ENCODE results near the gene GPSM1.

Gene GPSM1

GRCh38 chr9:136304456-136304855 lies 22.9 kb upstream of the GPSM1 start:
- DNase-seq (ENCODE audit: low read depth in 2 of 2) = no peak

GRCh38 chr9:136304981-136305380 lies 22.4 kb upstream of the GPSM1 start:
- DNase-seq (ENCODE audit: low read depth in 2 of 2) = no peak

DNA sequence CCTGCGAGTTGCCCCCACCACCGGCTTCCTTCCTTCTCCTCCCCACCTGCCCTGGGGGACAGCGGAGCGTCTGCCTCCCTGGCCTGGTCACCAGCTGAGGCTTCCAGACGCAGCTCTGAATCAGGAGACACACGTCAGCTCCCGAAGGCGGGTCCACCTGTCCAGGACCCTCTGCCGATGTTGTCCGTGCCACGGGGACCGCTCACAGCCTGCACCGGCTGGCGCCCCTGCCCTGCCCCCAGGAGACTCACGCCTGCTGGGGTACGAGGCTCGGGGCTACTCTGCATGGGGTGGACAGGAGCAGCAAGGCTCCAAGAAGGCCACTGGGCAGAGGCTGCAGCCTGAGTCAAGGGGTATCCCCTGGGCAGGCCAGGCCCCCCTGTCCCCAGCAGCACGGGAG lies 21.5 kb upstream of the GPSM1 start:
- no peak for DNase-seq (ENCODE audit: low read depth in 2 of 2)

GRCh38 chr9:136306211-136307208 lies 20.8 kb upstream of the GPSM1 start:
- no peak for DNase-seq (ENCODE audit: low read depth in 2 of 2)

- no peak for DNase-seq (ENCODE audit: low read depth in 2 of 2)
Measured at GRCh38 chr9:136307215-136307750, 20.1 kb upstream of the GPSM1 start.

DNA sequence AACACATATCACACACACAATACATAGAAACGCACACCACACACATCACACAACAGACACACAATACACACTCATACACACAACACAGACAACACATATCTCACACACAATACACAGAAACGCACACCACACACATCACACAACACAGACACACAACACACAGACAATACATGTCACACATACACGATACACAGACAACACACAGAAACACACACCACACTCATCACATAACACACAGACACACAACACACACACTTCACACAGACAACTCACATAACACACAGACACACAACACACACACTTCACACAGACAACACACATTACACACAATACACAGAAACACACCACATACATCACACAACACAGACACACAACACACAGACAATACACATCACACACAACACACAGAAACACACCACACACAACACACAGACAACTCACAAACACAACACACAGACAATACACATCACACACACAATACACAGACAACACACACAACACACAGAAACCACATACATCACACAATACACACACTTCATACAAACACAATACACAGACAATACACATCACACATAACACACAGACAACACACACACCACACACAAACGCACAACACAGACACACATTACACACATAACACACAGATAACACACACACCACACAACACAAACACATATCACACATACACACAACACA lies 19.2 kb upstream of the GPSM1 start:
- DNase-seq (ENCODE audit: low read depth in 2 of 2) = no peak

DNA sequence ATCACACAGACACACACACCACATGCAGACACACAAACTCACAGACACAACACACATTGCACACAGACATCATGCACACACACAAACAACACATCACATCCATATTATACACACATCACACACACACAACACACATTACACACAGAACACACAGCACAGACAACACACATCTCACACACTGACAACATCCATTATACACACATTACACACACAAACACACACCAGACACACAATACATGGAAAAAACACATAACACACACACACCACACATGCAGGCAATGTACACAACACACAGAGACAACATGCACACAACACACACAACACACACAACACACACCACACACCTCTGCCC lies 18.7 kb upstream of the GPSM1 start:
- no peak for DNase-seq (ENCODE audit: low read depth in 2 of 2)

DNA sequence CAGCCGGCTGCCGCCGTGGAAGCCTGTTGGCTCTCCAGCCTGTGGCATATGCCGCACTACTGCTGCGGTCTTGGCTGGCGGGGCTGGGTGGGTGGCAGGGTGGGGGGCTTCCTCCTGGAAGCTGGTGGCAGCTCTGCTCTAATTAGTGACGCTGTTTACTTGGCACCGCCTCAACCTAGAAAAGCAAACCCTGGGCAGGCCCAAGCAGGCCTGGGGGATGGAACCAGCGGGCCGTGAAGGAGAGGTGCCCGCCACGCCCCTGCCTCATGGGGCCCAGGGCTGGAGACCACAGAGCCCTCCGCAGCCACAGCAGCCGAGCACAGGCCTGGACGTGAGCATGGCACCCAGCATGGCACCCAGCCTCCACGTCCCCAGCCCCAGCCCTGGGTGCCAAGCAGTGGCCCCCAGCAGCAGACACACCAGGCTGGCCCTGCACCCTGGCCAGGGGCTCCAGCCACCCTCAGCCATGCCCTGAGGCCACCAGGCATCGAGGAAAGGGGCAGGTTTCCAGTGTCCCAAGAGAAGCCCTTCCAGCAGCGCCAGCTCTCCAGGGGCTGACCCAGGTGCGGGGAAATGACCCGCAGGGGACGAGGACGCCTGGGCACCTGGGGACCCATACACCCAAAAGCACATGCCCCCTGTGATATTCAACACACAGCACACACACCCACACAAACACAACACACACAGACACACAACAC lies 18.1 kb upstream of the GPSM1 start:
- no peak for DNase-seq (ENCODE audit: low read depth in 2 of 2)

DNA sequence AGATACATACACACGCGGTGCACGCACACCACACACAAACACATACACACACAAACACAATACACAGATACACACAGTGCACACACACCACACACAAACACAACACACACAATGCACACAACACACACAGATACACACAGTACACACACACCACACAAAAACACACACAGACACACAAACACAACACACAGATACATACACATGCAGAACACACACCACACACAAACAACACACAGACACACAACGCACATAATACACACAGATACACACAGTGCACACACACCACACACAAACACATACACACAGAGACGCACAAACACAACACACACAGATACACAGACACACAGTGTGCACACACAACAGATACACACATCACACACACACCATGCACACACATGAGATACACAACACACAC lies 17.5 kb upstream of the GPSM1 start:
- DNase-seq (ENCODE audit: low read depth in 2 of 2) = no peak

- DNase-seq (ENCODE audit: low read depth in 2 of 2) = no peak
Measured at GRCh38 chr9:136310273-136311030, 16.9 kb upstream of the GPSM1 start.

- DNase-seq (ENCODE audit: low read depth in 2 of 2) = no peak
Measured at GRCh38 chr9:136311051-136312008, 16.0 kb upstream of the GPSM1 start.

GRCh38 chr9:136312009-136312375 lies 15.3 kb upstream of the GPSM1 start:
- no peak for DNase-seq (ENCODE audit: low read depth in 2 of 2)

GRCh38 chr9:136312436-136312835 lies 14.9 kb upstream of the GPSM1 start:
- DNase-seq (ENCODE audit: low read depth in 2 of 2) = no peak

GRCh38 chr9:136313111-136314055 lies 14.0 kb upstream of the GPSM1 start:
- DNase-seq (ENCODE audit: low read depth in 2 of 2) = no peak

DNA sequence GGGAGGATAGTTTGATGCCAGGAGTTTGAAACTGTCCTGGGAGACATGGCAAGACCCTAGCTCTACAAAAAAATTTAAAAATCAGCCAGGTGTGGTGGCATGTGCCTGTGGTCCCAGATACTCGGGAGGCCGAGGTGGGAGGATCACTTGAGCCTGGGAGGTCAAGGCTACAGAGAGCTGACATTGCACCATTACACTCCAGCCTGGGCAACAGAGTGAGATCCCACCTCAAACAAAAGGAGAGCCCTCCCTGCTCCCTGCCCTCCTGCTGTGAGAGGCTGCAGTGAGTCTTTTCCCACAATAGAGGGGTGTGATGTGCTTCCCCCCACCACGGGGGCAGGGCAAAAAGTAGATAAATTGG lies 13.3 kb upstream of the GPSM1 start:
- no peak for DNase-seq (ENCODE audit: low read depth in 2 of 2)

DNA sequence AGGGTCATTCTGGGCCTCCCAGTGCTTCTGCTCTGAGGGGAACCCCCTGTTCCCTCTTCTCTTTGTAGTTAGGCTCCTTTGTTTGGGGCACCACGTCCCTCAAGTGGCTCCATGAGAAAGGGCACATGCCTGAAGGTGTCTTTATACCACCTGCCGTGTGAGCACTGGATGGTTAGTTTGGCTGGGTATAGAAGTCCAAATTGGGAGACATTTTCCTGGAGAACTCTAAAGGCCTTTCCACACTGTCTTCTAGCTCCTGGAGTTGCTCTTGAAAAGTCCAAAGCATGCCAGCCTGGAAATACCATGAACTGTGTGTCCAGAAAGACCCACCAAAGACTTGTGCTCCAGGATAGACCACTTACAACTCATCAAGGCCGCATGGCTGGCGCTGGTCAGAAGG lies 12.4 kb upstream of the GPSM1 start:
- DNase-seq (ENCODE audit: low read depth in 2 of 2) = no peak

GRCh38 chr9:136316271-136316751 lies 11.0 kb upstream of the GPSM1 start:
- peak in 1 of 2 donors; percentile 17 for DNase-seq (ENCODE audit: low read depth in 2 of 2)

GRCh38 chr9:136316896-136317676 lies 10.3 kb upstream of the GPSM1 start:
- DNase-seq (ENCODE audit: low read depth in 2 of 2) = no peak
